Keratinocyte (primary cell): ENCODE measurements around the gene SCD.

Experiments used
- EZH2 ChIP-seq: IDR thresholded peaks from one replicate; pipeline ENCODE4 v1.6.1; 2012; ENCODE audit warnings: inconsistent platforms, mild to moderate bottlenecking, low read length, moderate library complexity
- TF ChIP-seq, protein P1 (sequence below), 3 experiments: IDR thresholded peaks in 1 of 3; conservative IDR thresholded peaks in 1 of 3; optimal IDR thresholded peaks in 1 of 3; 2 replicates in 2 of 3; 3 replicates in 1 of 3; pipeline versions ENCODE3 to v1.5.1; 2011; ENCODE audit warnings: low read length in 3 of 3, mild to moderate bottlenecking in 3 of 3, moderate library complexity in 2 of 3, control low read depth in 1 of 3, inconsistent platforms in 1 of 3; ENCODE audit not compliant: insufficient read depth in 2 of 3; ENCODE audit errors: extremely low read depth in 1 of 3

DNA sequence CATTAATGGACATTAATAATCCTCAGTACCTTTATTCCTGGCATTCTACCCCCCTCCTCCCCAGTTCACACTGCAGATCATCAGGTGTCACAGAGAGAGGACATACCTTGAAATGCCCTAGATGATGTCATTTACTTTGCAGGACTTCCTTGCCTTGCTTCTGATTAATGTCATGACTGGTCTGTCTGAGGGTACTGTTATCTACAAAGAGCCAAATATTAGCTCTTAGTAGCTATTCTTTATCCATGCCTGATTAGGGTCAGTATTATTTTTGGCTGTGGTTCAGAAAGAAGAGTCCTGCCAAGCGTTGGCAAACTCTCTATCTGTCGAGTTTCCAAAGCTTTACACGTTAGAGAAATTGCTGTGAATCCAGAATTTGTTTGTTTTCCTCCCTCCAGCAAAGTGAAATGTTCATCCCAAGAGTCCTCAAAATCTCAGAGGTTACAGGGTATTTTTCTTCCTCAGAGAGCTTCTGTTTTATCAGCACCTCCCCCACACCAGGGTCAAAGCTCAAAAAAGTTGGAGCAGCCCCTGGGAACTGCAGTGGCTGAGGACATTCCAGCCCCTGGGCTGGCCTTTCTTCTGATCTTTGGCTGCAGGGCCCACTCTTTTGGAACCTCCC is 12.6 kb downstream of the SCD start:
- TF ChIP-seq, protein P1, sequence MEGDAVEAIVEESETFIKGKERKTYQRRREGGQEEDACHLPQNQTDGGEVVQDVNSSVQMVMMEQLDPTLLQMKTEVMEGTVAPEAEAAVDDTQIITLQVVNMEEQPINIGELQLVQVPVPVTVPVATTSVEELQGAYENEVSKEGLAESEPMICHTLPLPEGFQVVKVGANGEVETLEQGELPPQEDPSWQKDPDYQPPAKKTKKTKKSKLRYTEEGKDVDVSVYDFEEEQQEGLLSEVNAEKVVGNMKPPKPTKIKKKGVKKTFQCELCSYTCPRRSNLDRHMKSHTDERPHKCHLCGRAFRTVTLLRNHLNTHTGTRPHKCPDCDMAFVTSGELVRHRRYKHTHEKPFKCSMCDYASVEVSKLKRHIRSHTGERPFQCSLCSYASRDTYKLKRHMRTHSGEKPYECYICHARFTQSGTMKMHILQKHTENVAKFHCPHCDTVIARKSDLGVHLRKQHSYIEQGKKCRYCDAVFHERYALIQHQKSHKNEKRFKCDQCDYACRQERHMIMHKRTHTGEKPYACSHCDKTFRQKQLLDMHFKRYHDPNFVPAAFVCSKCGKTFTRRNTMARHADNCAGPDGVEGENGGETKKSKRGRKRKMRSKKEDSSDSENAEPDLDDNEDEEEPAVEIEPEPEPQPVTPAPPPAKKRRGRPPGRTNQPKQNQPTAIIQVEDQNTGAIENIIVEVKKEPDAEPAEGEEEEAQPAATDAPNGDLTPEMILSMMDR (optimal IDR thresholded peaks at IDR 0.05 in 1 of 3, IDR thresholded peaks at IDR 0.05 in 1 of 3, conservative IDR thresholded peaks at IDR 0.05 in 1 of 3; ENCODE audit: extremely low read depth in 1 of 3, insufficient read depth in 2 of 3, low read length in 3 of 3): no peak
- no peak for TF ChIP-seq EZH2
